Stimulated activated CD4-positive, alpha-beta T cell treated with anti-CD3 and anti-CD28 coated beads, Interleukin-1b, Interleukin-23, amount 100 ng/mL, for 1 hour (primary cell): ENCODE measurements around the gene ZFX.
"Not testable (repeated sequence)": the region's sequence is repeated elsewhere in the genome, so short reads cannot be mapped to it uniquely, and the experiment has no call there.

Experiments
- DNase-seq, 2 donors: peaks; one replicate each; pipeline ENCODE4 v3.0.0-alpha.2; 2020; ENCODE audit warnings: low read depth in 2 of 2

ZFX gene

GRCh38 chrX:24149351-24150050 is at the start of gene ZFX:
Gene ZFX, plus strand, starts transcription at chrX:24149729. Its CDS starts 23,014 bp downstream, at chrX:24172743.
- peak; percentile 10 to 13 for DNase-seq

GRCh38 chrX:24100713-24101112 is 48.8 kb upstream of the ZFX start:
- DNase-seq, result no peak

- DNase-seq, result no peak
These were observed 39.5 kb upstream of the ZFX start for GRCh38 chrX:24110069-24110468.

- no peak for DNase-seq
These were observed 36.3 kb upstream of the ZFX start for GRCh38 chrX:24113181-24113580.

- no peak for DNase-seq
These were observed 32.3 kb upstream of the ZFX start for GRCh38 chrX:24117258-24117657.

- no peak for DNase-seq
These were observed 25.2 kb upstream of the ZFX start for GRCh38 chrX:24124244-24124799.

GRCh38 chrX:24125028-24125612 is 24.4 kb upstream of the ZFX start:
- no peak for DNase-seq

- DNase-seq, result no peak
These were observed 18.1 kb upstream of the ZFX start for GRCh38 chrX:24131476-24131875.

- no peak for DNase-seq
These were observed 16.2 kb upstream of the ZFX start for GRCh38 chrX:24133312-24133711.

GRCh38 chrX:24135768-24136167 is 13.8 kb upstream of the ZFX start:
- not testable (repeated sequence) for DNase-seq

- DNase-seq, result no peak
These were observed 12.3 kb upstream of the ZFX start for GRCh38 chrX:24137192-24137591.

- DNase-seq, result not testable (repeated sequence)
These were observed 5.5 kb upstream of the ZFX start for GRCh38 chrX:24143982-24144381.

GRCh38 chrX:24144528-24144927 is 5.0 kb upstream of the ZFX start:
- no peak for DNase-seq

GRCh38 chrX:24145303-24146186 is 4.0 kb upstream of the ZFX start:
- DNase-seq, result no peak

- no peak for DNase-seq
These were observed 3.1 kb upstream of the ZFX start for GRCh38 chrX:24146283-24146949.

GRCh38 chrX:24147165-24147564 is 2.4 kb upstream of the ZFX start:
- DNase-seq, result no peak

GRCh38 chrX:24148121-24148520 is 1.4 kb upstream of the ZFX start:
- DNase-seq, result no peak

- peak in 1 of 2 donors; percentile 2 for DNase-seq
These were observed 786 bp upstream of the ZFX start for GRCh38 chrX:24148535-24149350.

GRCh38 chrX:24150051-24150790 is 692 bp downstream of the ZFX start:
- DNase-seq, result peak; percentile 59 to 61

- no peak for DNase-seq
These were observed 1.4 kb downstream of the ZFX start for GRCh38 chrX:24150898-24151297.
